ENCODE results near the gene ATP5ME. TPM values are rescaled to one million over a fixed set of nuclear protein-coding genes. Genes with fewer than 3 reads are reported as not detected.

ATP5ME gene
- total and polyA plus RNA-seq, 4 donors: 31.4 to 621 (median 169) TPM

GRCh38 chr4:624705-625590 lies 49.1 kb downstream of the ATP5ME start, which contains the start of gene PDE6B:
PDE6B (plus strand) TSS chr4:625573; CDS start chr4:625627, 54 bp downstream.
- H3K4me1 ChIP-seq (ENCODE audit: control insufficient read depth in 4 of 4, insufficient read depth in 4 of 4, low read length in 3 of 4): no peaks in the 10 kb centered on the region
- H3K4me3 ChIP-seq (ENCODE audit: low read depth in 1 of 3, low read length in 3 of 3): no peak within 1 kb of the TSS
- no peaks in the 10 kb centered on the region for H3K9me3 ChIP-seq (ENCODE audit: control insufficient read depth in 4 of 4, low read length in 3 of 4)
- H3K27ac ChIP-seq (ENCODE audit: low read depth in 1 of 2, low read length in 2 of 2): no peak within 1 kb of the TSS
- no peak within 1 kb of the TSS for H3K9ac ChIP-seq (ENCODE audit: low read depth in 1 of 2, low read length in 2 of 2)
- no peak for DNase-seq (ENCODE audit: low spot score)
- H3K27me3 ChIP-seq (ENCODE audit: control insufficient read depth in 4 of 4, insufficient read depth in 4 of 4, low read length in 3 of 4): no peaks in the 10 kb centered on the region
- TF ChIP-seq HNF4A (conservative IDR thresholded peaks at IDR 0.05): no peak
- TF ChIP-seq HNF4G (IDR thresholded peaks at IDR 0.05): no peak
- TF ChIP-seq, protein P1, sequence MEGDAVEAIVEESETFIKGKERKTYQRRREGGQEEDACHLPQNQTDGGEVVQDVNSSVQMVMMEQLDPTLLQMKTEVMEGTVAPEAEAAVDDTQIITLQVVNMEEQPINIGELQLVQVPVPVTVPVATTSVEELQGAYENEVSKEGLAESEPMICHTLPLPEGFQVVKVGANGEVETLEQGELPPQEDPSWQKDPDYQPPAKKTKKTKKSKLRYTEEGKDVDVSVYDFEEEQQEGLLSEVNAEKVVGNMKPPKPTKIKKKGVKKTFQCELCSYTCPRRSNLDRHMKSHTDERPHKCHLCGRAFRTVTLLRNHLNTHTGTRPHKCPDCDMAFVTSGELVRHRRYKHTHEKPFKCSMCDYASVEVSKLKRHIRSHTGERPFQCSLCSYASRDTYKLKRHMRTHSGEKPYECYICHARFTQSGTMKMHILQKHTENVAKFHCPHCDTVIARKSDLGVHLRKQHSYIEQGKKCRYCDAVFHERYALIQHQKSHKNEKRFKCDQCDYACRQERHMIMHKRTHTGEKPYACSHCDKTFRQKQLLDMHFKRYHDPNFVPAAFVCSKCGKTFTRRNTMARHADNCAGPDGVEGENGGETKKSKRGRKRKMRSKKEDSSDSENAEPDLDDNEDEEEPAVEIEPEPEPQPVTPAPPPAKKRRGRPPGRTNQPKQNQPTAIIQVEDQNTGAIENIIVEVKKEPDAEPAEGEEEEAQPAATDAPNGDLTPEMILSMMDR (IDR thresholded peaks at IDR 0.05; ENCODE audit: low read depth, low read length, missing input control): no peak
- TF ChIP-seq, protein P2, sequence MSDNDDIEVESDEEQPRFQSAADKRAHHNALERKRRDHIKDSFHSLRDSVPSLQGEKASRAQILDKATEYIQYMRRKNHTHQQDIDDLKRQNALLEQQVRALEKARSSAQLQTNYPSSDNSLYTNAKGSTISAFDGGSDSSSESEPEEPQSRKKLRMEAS (IDR thresholded peaks at IDR 0.05): no peak
- no peak for TF ChIP-seq JUND (IDR thresholded peaks at IDR 0.05)
- no peak for TF ChIP-seq EGR1 (IDR thresholded peaks at IDR 0.05; ENCODE audit: low read depth in 2 of 2)
- TF ChIP-seq, protein P3, sequence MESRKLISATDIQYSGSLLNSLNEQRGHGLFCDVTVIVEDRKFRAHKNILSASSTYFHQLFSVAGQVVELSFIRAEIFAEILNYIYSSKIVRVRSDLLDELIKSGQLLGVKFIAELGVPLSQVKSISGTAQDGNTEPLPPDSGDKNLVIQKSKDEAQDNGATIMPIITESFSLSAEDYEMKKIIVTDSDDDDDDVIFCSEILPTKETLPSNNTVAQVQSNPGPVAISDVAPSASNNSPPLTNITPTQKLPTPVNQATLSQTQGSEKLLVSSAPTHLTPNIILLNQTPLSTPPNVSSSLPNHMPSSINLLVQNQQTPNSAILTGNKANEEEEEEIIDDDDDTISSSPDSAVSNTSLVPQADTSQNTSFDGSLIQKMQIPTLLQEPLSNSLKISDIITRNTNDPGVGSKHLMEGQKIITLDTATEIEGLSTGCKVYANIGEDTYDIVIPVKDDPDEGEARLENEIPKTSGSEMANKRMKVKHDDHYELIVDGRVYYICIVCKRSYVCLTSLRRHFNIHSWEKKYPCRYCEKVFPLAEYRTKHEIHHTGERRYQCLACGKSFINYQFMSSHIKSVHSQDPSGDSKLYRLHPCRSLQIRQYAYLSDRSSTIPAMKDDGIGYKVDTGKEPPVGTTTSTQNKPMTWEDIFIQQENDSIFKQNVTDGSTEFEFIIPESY (IDR thresholded peaks at IDR 0.05): no peak
- TF ChIP-seq YY1 (IDR thresholded peaks at IDR 0.05): no peak
- no peak for TF ChIP-seq RAD21 (IDR thresholded peaks at IDR 0.05)
- TF ChIP-seq, protein P4, sequence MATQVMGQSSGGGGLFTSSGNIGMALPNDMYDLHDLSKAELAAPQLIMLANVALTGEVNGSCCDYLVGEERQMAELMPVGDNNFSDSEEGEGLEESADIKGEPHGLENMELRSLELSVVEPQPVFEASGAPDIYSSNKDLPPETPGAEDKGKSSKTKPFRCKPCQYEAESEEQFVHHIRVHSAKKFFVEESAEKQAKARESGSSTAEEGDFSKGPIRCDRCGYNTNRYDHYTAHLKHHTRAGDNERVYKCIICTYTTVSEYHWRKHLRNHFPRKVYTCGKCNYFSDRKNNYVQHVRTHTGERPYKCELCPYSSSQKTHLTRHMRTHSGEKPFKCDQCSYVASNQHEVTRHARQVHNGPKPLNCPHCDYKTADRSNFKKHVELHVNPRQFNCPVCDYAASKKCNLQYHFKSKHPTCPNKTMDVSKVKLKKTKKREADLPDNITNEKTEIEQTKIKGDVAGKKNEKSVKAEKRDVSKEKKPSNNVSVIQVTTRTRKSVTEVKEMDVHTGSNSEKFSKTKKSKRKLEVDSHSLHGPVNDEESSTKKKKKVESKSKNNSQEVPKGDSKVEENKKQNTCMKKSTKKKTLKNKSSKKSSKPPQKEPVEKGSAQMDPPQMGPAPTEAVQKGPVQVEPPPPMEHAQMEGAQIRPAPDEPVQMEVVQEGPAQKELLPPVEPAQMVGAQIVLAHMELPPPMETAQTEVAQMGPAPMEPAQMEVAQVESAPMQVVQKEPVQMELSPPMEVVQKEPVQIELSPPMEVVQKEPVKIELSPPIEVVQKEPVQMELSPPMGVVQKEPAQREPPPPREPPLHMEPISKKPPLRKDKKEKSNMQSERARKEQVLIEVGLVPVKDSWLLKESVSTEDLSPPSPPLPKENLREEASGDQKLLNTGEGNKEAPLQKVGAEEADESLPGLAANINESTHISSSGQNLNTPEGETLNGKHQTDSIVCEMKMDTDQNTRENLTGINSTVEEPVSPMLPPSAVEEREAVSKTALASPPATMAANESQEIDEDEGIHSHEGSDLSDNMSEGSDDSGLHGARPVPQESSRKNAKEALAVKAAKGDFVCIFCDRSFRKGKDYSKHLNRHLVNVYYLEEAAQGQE (IDR thresholded peaks at IDR 0.05): no peak
- TF ChIP-seq NR2F2 (IDR thresholded peaks at IDR 0.05): no peak
- H3K36me3 ChIP-seq (ENCODE audit: control insufficient read depth in 4 of 4, insufficient read depth in 3 of 4, low read depth in 1 of 4, low read length in 3 of 4): no peaks in the 10 kb centered on the region
- 82% methylated on average over 21 of the region's 21 CpGs for WGBS

- no peaks in the 10 kb centered on the region for H3K27me3 ChIP-seq (ENCODE audit: control insufficient read depth in 4 of 4, insufficient read depth in 4 of 4, low read length in 3 of 4)
- H3K9me3 ChIP-seq (ENCODE audit: control insufficient read depth in 4 of 4, low read length in 3 of 4): no peaks in the 10 kb centered on the region
- H3K27ac ChIP-seq (ENCODE audit: low read depth in 1 of 2, low read length in 2 of 2): no peak overlapping the region
- WGBS: 61% methylated on average over 29 of the region's 29 CpGs
- H3K4me3 ChIP-seq (ENCODE audit: low read depth in 1 of 3, low read length in 3 of 3): no peak overlapping the region
- TF ChIP-seq, protein P3 (IDR thresholded peaks at IDR 0.05): no peak
- TF ChIP-seq EGR1 (IDR thresholded peaks at IDR 0.05; ENCODE audit: low read depth in 2 of 2) (no peak), JUND (IDR thresholded peaks at IDR 0.05) (no peak), FOXA1 (IDR thresholded peaks at IDR 0.05) (no peak), YY1 (IDR thresholded peaks at IDR 0.05) (no peak), GABPA (IDR thresholded peaks at IDR 0.05 in 1 of 2, conservative IDR thresholded peaks at IDR 0.05 in 1 of 2) (no peak), NR2F2 (IDR thresholded peaks at IDR 0.05) (no peak), RXRA (IDR thresholded peaks at IDR 0.05) (no peak)
- TF ChIP-seq, protein P1 (IDR thresholded peaks at IDR 0.05; ENCODE audit: low read depth, low read length, missing input control): no peak
- no peaks in the 10 kb centered on the region for H3K4me1 ChIP-seq (ENCODE audit: control insufficient read depth in 4 of 4, insufficient read depth in 4 of 4, low read length in 3 of 4)
- no peak overlapping the region for H3K9ac ChIP-seq (ENCODE audit: low read depth in 1 of 2, low read length in 2 of 2)
- H3K36me3 ChIP-seq (ENCODE audit: control insufficient read depth in 4 of 4, insufficient read depth in 3 of 4, low read depth in 1 of 4, low read length in 3 of 4): no peaks in the 10 kb centered on the region
- DNase-seq (ENCODE audit: low spot score): no peak
Observed at GRCh38 chr4:623914-624566, 50.0 kb downstream of the ATP5ME start.

Measured in liver (tissue), 9 donors.